Measurements from ENCODE around the gene CEP131.
"Not testable (repeated sequence)": the region's sequence is repeated elsewhere in the genome, so short reads cannot be mapped to it uniquely, and the experiment has no call there.

Gene CEP131

GRCh38 chr17:81227630-81228029 lies 4.9 kb upstream of the CEP131 start:
- not testable (repeated sequence) for DNase-seq (ENCODE audit: low read depth in 1 of 2, low spot score in 1 of 2)

- DNase-seq (ENCODE audit: low read depth in 1 of 2, low spot score in 1 of 2), result no peak
Observed at GRCh38 chr17:81223762-81224130, 981 bp upstream of the CEP131 start.

DNA sequence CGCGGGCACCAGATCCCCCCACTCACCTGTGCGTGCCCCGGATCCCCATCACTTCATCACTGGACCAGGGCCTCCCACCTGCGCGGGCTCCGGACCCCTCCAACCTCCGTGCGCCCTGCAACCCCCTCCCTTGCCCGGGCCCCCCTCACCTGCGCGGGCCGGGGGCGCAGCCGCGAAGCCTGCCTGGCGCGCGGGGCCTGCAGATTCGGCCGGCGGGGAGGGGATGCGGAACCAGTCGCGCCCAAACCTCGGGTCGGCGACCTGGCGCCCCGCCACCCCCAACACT lies 202 bp downstream of the CEP131 start:
- no peak for DNase-seq (ENCODE audit: low read depth in 1 of 2, low spot score in 1 of 2)

DNA sequence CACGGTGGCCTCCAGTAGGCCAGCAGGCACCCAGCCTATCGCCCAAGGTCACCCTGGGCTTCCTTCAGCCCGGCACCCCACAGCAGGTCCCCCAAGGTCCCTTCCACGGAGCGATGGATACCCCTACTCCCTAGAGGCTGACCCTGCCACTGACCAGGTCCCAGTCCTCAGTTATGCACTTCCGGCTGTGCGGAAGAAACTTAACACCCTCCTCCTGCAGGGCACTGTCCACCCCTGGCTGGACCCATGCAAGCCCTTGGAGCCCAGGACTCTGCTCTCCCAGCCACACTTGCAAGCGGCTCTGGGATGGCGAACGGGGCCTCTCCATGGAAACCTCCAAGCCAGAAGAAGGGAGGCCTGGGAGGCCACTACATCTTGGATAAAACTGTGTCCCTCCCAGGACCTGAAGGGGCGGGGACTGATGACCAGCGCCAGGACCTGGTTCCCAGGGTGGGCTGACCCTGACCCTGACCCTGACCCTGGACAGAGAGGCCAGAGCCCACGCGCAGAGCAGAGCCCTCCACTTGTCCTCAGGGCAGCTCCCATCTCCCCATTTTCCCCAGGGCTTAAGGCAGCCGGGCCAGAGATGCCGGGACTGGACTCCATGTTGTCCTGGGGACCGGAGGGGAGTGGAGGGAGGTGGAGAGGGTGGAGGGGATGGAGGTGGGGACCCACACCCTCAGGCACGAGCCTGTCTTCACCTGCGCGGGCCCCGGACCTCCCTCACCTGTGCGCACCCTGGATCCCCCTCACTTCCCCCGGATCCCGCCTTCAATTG lies 734 bp downstream of the CEP131 start:
- DNase-seq (ENCODE audit: low read depth in 1 of 2, low spot score in 1 of 2), result no peak

DNA sequence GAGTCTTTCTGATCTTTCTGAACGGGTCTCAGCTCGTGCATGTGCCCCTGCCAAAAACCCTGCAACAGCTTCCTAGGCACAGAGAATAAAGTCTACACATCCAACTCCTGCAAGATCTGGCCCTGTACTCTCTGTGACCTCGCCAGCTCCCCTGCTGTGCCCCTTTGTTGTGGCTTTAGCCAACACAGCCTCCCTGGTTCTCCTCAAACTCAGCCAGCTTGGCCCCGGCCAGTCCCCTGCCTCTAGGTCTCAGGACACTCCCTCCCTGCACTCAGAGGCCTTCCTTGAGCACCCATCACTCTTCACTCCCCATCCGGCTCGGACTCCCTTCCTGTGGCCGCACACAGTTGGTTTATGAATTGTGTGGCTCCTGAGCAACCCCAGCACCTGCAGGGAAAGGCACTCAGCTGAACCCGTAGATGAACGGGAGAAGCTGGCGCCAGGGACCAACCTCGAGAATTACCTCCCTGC lies 1.4 kb downstream of the CEP131 start:
- no peak for DNase-seq (ENCODE audit: low read depth in 1 of 2, low spot score in 1 of 2)

DNA sequence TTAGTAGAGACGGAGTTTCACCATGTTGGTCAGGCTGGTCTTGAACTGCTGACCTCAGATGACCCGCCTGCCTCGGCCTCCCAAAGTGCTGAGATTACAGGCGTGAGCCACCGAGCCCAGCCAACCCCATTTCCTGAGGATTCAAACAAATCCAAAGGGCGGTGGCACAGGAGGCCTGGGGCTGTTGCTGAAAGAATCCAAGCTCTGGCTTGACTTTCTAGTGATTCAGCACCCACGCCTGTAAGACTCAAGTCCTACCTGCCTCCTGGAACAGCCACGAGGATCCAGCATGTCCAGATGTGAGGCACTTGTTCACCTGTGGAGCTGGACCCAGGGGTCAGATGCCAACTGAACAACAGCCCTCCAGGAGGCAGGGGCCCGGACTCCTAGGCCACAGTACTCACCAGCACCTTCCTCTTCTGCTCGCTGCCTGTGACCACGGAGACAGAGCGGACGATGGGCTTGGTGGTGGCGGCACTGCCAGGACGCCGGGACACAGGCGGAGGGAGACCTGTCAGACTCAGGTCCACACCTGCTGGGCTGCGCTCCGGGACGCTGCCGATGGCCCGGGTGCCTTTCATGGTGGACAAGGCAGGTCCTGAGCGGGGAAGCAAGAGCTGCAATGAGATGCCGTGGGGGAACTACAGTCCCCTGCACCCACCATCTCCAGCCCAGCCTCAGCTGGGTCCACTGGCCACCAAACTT lies 3.1 kb downstream of the CEP131 start:
- DNase-seq (ENCODE audit: low read depth in 1 of 2, low spot score in 1 of 2), result no peak

GRCh38 chr17:81218991-81219390 lies 3.8 kb downstream of the CEP131 start:
- DNase-seq (ENCODE audit: low read depth in 1 of 2, low spot score in 1 of 2), result no peak

GRCh38 chr17:81218459-81218858 lies 4.3 kb downstream of the CEP131 start:
- no peak for DNase-seq (ENCODE audit: low read depth in 1 of 2, low spot score in 1 of 2)

- DNase-seq (ENCODE audit: low read depth in 1 of 2, low spot score in 1 of 2), result no peak
Observed at GRCh38 chr17:81217491-81217890, 5.3 kb downstream of the CEP131 start.

DNA sequence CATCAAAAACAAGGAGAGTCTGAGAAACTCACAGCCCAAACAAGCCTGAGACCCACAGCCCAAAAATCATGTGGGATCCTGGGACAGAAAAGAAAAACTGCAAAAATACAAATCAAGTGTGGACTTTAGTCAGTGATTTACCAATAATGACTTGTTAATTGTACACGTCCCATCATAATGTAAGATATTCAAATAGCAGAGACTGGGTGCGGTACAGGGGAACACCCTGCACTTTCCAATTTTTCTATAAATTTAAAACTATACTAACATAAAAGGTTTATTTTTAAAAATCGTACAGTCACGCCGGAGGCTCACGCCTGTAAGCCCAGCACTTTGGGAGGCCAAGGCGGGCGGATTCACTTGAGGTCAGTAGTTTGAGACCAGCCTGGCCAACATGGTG lies 8.8 kb downstream of the CEP131 start:
- DNase-seq (ENCODE audit: low read depth in 1 of 2, low spot score in 1 of 2), result no peak

DNA sequence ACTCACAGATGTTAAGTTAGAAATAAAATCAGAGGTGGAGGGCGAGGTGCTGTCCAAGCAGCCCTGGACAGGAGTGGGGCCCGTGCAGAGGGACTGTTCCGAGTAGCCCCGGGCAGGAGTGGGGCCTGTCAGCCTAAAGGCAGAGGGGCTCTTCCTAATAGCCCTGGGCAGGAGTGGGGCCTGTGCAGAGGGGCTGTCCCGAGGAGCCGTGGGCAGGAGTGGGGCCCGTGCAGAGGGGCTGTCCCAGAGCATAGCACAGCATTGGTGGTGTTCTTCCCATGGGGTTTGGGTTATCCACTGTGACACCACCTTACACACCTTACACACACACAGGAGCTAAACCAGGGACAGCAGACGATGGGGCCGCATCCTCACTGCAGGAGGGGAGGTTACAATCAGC lies 10.4 kb downstream of the CEP131 start:
- no peak for DNase-seq (ENCODE audit: low read depth in 1 of 2, low spot score in 1 of 2)

- no peak for DNase-seq (ENCODE audit: low read depth in 1 of 2, low spot score in 1 of 2)
Observed at GRCh38 chr17:81210868-81211267, 11.9 kb downstream of the CEP131 start.

DNA sequence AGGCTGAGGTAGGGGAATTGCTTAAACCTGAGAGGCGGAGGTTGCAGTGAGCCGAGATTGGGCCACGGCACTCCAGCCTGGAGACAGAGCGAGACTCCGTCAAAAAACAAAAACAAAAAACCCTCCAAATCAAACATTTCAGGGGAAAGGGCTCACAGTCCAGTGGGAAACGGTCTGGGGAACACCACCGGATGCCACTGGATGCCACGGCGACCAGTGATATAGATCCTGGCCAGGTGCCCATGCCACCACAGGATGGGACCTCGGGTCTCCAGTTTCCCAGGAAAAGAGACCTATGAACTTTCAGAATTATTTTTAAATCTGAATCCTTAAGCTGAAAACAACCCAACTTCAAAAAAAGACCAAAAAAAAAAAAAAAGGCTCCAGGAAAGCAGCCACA lies 12.3 kb downstream of the CEP131 start:
- DNase-seq (ENCODE audit: low read depth in 1 of 2, low spot score in 1 of 2), result no peak

DNA sequence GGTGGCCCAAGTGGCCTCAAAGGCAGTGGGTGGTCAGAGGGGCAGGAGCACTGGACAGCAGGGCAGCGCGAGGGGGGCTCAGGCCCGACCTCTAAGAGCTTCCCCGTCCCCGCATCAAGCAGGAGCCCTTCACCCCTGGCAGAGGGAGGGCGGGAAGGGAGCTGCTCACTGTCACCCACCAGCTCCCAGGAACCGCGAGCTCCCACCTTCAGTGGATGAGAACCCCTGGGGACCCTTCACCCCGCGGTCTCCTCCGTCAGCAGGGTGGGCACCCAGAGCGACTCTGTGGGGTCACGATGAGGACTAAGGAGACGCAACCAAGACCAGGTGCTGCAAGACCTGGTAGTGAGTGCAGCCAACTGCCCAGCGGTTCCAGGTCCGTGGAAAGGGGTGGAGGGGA lies 13.6 kb downstream of the CEP131 start:
- no peak for DNase-seq (ENCODE audit: low read depth in 1 of 2, low spot score in 1 of 2)

- no peak for DNase-seq (ENCODE audit: low read depth in 1 of 2, low spot score in 1 of 2)
Observed at GRCh38 chr17:81208651-81209050, 14.1 kb downstream of the CEP131 start.

DNA sequence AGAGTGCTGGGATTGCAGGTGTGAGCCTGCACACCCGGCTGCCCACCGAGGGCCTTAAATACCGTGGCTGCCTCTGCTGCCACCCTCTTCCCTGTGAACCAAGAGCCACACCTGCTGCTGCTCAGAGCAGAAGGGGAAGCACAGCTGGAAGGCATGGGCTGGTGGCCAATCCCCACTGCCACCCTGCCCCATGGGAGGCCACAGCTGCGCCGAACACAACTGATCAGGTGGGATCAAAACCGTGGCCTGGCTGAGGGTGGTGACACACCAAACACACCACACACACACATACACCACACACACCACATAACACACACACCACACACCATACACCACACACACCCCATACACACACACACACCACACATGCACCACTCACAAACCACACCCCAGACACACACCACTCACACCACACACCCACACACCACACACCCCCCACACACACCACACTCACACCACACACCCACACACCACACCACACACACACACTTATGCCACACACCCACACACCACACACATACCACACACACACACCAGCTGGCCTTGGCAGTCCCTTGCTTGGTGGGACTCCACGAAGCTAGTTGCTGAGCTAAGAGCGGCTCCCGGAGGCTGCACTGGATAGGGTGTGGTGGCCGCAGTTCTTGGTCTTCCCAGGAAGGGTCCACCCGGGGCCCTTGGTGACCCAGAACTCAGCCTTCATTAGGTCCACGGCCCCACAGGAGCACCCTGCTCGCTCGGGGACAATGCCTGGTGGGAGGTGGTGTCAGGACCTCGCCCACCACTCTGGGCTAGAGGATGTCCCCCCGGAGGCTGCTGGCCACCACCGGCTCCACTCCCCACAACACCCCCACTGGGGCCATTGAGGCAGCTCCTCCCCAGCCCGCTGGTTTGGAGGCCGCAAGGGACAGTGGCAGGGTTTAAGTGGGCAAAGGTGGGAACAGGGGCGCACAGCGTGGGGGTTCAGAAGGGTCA lies 14.9 kb downstream of the CEP131 start:
- no peak for DNase-seq (ENCODE audit: low read depth in 1 of 2, low spot score in 1 of 2)

- DNase-seq (ENCODE audit: low read depth in 1 of 2, low spot score in 1 of 2), result no peak
Observed at GRCh38 chr17:81206657-81207056, 16.1 kb downstream of the CEP131 start.

DNA sequence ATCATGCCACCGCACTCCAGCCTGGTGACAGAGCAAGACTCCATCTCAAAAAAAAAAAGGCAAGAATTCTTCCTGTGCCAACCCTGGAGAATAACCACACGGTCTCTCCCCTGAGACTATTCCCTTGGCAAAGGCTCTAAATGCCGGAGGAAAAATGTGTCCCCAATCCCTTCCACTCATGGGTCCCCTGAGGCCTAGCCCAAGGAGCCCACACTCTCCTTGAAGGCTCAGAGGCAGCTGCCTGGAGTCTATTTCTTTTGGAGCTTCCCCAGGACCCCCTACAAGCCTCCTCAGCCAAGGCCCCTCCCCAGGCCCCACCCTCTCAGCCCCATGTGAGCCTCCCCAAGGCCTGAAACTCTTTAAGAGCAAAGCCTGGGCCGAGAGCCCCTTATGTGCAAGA lies 16.6 kb downstream of the CEP131 start:
- DNase-seq (ENCODE audit: low read depth in 1 of 2, low spot score in 1 of 2), result no peak

- no peak for DNase-seq (ENCODE audit: low read depth in 1 of 2, low spot score in 1 of 2)
Observed at GRCh38 chr17:81204578-81204977, 18.2 kb downstream of the CEP131 start.

DNA sequence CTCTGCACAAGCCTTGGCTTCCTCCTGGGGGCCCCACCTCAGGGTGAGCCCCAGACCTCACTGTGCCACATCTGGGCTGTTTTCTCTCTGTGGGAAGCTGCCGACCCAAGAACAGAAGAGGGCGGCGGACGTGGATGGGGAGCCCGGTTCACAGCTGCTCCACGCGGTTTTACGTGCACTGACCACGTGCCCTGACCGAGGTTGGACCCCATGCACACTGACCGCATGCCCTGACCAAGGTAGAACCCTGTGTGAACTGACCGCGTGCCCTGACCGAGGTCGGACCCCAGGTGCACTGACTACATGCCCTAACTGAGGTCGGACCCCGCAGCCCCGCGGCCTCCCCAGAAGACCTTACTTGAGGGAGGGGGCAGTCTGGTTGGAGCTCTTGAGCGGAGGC lies 19.6 kb downstream of the CEP131 start:
- no peak for DNase-seq (ENCODE audit: low read depth in 1 of 2, low spot score in 1 of 2)

GRCh38 chr17:81202318-81202717 lies 20.4 kb downstream of the CEP131 start:
- no peak for DNase-seq (ENCODE audit: low read depth in 1 of 2, low spot score in 1 of 2)

All from activated T-helper 1 cell treated with anti-CD3 and anti-CD28 coated beads, Interleukin-2, amount 50 U/mL, for 16 hours (primary cell).